Measurements from ENCODE around the gene PARP4.

GRCh38 chr13:24516919-24517318, 4.3 kb upstream of the PARP4 start:
- TF ChIP-seq EZH2 (IDR thresholded peaks at IDR 0.05; ENCODE audit: borderline replicate concordance, low read depth, low read length, severe bottlenecking) (no peak), POLR2A (IDR thresholded peaks at IDR 0.05; ENCODE audit: low read depth, low read length) (no peak), GATA2 (IDR thresholded peaks at IDR 0.05; ENCODE audit: insufficient read depth, insufficient read length, low read depth, low read length) (no peak)
- TF ChIP-seq, protein P1, sequence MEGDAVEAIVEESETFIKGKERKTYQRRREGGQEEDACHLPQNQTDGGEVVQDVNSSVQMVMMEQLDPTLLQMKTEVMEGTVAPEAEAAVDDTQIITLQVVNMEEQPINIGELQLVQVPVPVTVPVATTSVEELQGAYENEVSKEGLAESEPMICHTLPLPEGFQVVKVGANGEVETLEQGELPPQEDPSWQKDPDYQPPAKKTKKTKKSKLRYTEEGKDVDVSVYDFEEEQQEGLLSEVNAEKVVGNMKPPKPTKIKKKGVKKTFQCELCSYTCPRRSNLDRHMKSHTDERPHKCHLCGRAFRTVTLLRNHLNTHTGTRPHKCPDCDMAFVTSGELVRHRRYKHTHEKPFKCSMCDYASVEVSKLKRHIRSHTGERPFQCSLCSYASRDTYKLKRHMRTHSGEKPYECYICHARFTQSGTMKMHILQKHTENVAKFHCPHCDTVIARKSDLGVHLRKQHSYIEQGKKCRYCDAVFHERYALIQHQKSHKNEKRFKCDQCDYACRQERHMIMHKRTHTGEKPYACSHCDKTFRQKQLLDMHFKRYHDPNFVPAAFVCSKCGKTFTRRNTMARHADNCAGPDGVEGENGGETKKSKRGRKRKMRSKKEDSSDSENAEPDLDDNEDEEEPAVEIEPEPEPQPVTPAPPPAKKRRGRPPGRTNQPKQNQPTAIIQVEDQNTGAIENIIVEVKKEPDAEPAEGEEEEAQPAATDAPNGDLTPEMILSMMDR (IDR thresholded peaks at IDR 0.05; ENCODE audit: extremely low read depth in 1 of 2, insufficient read depth in 1 of 2, low read depth in 1 of 2, low read length in 2 of 2) = no peak

Data from endothelial cell of umbilical vein (primary cell).